ENCODE results near the gene NVL. TPM values are rescaled to one million over a fixed set of nuclear protein-coding genes. Genes with fewer than 3 reads are reported as not detected.

Gene NVL
- polyA plus RNA-seq, 1 donor: 26.8 TPM

DNA sequence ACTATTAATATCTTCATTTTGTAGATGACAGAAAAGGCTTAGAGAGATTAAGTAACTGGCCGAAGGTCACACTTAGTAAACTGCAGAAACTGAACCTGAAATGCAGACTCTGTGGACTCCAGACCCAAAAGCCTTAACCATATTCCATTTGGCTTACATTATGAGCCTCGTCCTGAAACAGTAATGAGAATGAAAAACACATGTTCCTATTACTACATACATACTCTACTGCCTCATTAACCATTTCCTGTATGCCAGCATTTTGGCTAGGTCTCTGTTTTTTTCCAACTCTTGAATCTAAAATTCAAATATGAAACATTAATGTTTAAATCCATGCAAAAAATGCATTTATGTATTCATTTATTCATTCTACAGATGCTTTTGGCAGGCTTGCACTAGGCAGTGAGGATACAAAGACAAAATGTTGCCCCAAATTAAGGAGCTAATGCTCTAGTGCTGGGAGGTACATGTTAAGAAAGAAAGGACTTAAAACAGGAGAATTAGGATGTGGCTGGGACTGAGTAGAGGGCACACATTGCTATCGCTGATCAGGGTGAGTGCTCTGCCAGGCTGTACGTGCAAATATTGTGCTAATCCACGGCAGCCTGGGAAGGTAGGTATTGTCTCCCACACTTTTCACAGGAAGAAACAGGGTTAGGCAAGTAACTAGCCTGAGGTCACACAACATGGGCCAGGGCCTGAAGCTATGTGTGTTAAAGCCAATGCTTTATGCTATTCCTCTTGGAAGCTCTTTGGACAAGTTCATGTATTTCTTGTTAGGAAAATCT is 133.0 kb downstream of the NVL start:
- DNase-seq: peak; percentile 77 to 91
- Histone ChIP-seq H3K27me3 (ENCODE audit: control insufficient read depth, insufficient read depth, low read length) (no peaks in the 10 kb centered on the region), H3K27ac (ENCODE audit: low read length) (peak overlapping the region; percentile 93), H3K9me3 (ENCODE audit: control insufficient read depth, low read depth, low read length) (no peaks in the 10 kb centered on the region), H3K4me3 (ENCODE audit: low read length) (no peak overlapping the region), H3K4me1 (ENCODE audit: control insufficient read depth, insufficient read depth, low read length) (peaks cover 28% of the 10 kb centered on the region), H3K36me3 (ENCODE audit: control insufficient read depth, insufficient read depth, low read length) (peaks cover 7% of the 10 kb centered on the region)
- WGBS (ENCODE audit: insufficient coverage, low lambda C conversion rate): no CpG with 5 or more reads among the region's 5 CpGs

DNA sequence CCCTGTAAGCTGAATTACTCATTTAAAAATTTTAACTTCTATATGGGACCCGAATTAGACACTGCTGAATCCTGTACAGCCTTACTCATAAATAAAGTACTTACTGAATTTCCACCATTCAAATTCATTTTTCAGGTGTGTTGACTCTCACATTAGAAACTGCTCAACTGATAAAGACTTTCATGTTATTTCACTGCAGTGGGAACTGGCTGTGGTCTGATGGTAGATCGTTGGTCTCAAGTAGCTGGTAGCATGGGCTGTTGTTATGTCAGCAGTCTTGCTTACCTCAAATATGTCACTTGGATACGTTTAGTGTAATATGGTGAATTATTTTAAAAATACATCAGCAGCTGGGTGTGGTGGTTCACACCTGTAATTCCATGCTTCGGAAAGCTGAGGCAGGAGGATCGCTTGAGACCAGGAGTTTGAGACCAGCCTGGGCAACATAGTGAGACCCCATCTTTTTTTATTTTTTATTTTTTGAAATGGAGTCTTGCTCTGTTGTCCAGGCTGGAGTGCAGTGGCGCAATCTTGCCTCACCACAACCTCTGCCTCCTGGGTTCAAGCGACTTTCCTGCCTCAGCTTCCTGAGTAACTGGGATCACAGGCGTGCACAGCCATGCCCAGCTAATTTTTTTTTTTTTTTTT is 136.5 kb downstream of the NVL start:
- no peaks in the 10 kb centered on the region for H3K9me3 ChIP-seq (ENCODE audit: control insufficient read depth, low read depth, low read length)
- no peak for DNase-seq
- H3K4me3 ChIP-seq (ENCODE audit: low read length): no peak overlapping the region
- peaks cover 18% of the 10 kb centered on the region for H3K36me3 ChIP-seq (ENCODE audit: control insufficient read depth, insufficient read depth, low read length)
- peaks cover 16% of the 10 kb centered on the region for H3K4me1 ChIP-seq (ENCODE audit: control insufficient read depth, insufficient read depth, low read length)
- H3K27me3 ChIP-seq (ENCODE audit: control insufficient read depth, insufficient read depth, low read length): no peaks in the 10 kb centered on the region
- no peak overlapping the region for H3K27ac ChIP-seq (ENCODE audit: low read length)
- WGBS (ENCODE audit: insufficient coverage, low lambda C conversion rate): 100% methylated on average over 1 of the region's 8 CpGs

DNA sequence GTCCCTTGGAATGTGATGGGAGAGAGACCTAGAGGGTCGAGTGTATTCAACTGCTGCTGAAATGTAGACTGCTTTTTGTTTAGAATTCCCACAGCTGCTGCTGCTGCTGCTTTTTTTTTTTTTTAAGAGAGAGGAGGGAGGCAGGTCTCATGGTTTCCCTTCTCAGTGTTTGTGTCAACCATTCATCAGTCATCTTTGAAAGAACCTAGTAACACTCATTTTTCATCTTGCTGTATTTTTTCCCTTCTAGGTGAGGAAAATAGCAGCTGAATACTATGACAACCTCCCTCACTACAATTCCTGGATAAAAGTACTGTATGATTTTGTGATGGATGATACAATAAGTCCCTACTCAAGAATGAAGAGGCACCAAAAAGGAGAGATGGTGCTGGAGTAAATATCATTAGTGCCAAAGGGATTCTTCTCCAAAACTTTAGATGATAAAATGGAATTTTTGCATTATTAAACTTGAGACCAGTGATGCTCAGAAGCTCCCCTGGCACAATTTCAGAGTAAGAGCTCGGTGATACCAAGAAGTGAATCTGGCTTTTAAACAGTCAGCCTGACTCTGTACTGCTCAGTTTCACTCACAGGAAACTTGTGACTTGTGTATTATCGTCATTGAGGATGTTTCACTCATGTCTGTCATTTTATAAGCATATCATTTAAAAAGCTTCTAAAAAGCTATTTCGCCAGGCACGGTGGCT is 137.7 kb downstream of the NVL start:
- Histone ChIP-seq H3K9me3 (ENCODE audit: control insufficient read depth, low read depth, low read length) (no peaks in the 10 kb centered on the region), H3K27me3 (ENCODE audit: control insufficient read depth, insufficient read depth, low read length) (no peaks in the 10 kb centered on the region), H3K27ac (ENCODE audit: low read length) (no peak overlapping the region), H3K4me1 (ENCODE audit: control insufficient read depth, insufficient read depth, low read length) (peaks cover 13% of the 10 kb centered on the region), H3K4me3 (ENCODE audit: low read length) (no peak overlapping the region), H3K36me3 (ENCODE audit: control insufficient read depth, insufficient read depth, low read length) (peaks cover 18% of the 10 kb centered on the region)
- WGBS (ENCODE audit: insufficient coverage, low lambda C conversion rate): 90% methylated on average over 2 of the region's 5 CpGs
- no peak for DNase-seq

DNA sequence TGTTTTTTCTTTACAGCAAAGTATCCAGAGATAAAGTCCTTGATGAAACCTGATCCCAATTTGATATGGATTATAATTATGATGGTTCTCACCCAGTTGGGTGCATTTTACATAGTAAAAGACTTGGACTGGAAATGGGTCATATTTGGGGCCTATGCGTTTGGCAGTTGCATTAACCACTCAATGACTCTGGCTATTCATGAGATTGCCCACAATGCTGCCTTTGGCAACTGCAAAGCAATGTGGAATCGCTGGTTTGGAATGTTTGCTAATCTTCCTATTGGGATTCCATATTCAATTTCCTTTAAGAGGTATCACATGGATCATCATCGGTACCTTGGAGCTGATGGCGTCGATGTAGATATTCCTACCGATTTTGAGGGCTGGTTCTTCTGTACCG is 140.4 kb downstream of the NVL start:
- 90% methylated on average over 2 of the region's 7 CpGs for WGBS (ENCODE audit: insufficient coverage, low lambda C conversion rate)
- no peaks in the 10 kb centered on the region for H3K27me3 ChIP-seq (ENCODE audit: control insufficient read depth, insufficient read depth, low read length)
- no peaks in the 10 kb centered on the region for H3K9me3 ChIP-seq (ENCODE audit: control insufficient read depth, low read depth, low read length)
- no peaks in the 10 kb centered on the region for H3K4me1 ChIP-seq (ENCODE audit: control insufficient read depth, insufficient read depth, low read length)
- peaks cover 18% of the 10 kb centered on the region for H3K36me3 ChIP-seq (ENCODE audit: control insufficient read depth, insufficient read depth, low read length)
- H3K4me3 ChIP-seq (ENCODE audit: low read length): no peak overlapping the region
- no peak for DNase-seq
- no peak overlapping the region for H3K27ac ChIP-seq (ENCODE audit: low read length)

DNA sequence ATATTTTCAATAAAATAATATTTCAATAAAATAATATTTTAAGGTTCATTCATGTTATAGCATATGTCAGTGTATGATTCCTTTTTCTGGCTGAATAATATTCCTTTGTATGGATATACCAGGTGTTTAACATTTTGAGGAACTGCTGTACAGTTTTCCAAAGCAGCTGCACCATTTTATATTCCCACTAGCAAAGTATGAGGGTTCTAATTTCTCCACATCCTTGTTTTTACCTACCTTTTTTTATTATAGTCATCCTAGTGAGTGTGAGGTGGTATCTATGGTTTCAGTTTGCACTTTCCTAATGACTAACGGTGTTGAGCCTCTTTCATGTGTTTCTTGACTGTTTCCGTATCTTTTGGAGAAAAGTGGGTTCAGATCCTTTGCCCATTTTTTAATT is 141.7 kb downstream of the NVL start:
- Histone ChIP-seq H3K4me3 (ENCODE audit: low read length) (no peak overlapping the region), H3K27me3 (ENCODE audit: control insufficient read depth, insufficient read depth, low read length) (no peaks in the 10 kb centered on the region), H3K9me3 (ENCODE audit: control insufficient read depth, low read depth, low read length) (no peaks in the 10 kb centered on the region), H3K36me3 (ENCODE audit: control insufficient read depth, insufficient read depth, low read length) (peaks cover 18% of the 10 kb centered on the region), H3K27ac (ENCODE audit: low read length) (no peak overlapping the region), H3K4me1 (ENCODE audit: control insufficient read depth, insufficient read depth, low read length) (peaks cover 4% of the 10 kb centered on the region)
- 84% methylated on average over 2 of the region's 2 CpGs for WGBS (ENCODE audit: insufficient coverage, low lambda C conversion rate)
- DNase-seq: no peak

DNA sequence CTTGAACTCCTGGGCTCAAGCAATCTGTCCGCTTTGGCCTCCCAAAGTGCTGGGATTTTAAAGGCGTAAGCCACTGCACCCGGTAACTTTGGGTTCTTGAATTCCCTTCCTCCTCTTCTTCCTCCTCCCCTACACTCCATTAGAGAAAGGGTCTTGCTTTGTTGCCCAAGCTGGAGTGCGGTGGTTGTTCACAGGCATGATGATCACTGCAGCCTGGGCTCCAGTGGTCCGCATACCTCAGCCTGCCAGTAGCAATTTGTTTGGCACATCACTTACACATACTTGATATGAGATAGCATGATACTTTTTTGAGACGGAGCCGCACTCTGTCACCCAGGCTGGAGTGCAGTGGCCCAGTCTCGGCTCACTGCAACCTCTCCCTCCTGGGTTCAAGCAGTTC is 144.8 kb downstream of the NVL start:
- no peak for DNase-seq
- Histone ChIP-seq H3K4me3 (ENCODE audit: low read length) (no peak overlapping the region), H3K9me3 (ENCODE audit: control insufficient read depth, low read depth, low read length) (no peaks in the 10 kb centered on the region), H3K36me3 (ENCODE audit: control insufficient read depth, insufficient read depth, low read length) (peaks cover 7% of the 10 kb centered on the region), H3K27me3 (ENCODE audit: control insufficient read depth, insufficient read depth, low read length) (no peaks in the 10 kb centered on the region), H3K27ac (ENCODE audit: low read length) (no peak overlapping the region), H3K4me1 (ENCODE audit: control insufficient read depth, insufficient read depth, low read length) (peaks cover 9% of the 10 kb centered on the region)
- WGBS (ENCODE audit: insufficient coverage, low lambda C conversion rate): 80% methylated on average over 1 of the region's 8 CpGs

DNA sequence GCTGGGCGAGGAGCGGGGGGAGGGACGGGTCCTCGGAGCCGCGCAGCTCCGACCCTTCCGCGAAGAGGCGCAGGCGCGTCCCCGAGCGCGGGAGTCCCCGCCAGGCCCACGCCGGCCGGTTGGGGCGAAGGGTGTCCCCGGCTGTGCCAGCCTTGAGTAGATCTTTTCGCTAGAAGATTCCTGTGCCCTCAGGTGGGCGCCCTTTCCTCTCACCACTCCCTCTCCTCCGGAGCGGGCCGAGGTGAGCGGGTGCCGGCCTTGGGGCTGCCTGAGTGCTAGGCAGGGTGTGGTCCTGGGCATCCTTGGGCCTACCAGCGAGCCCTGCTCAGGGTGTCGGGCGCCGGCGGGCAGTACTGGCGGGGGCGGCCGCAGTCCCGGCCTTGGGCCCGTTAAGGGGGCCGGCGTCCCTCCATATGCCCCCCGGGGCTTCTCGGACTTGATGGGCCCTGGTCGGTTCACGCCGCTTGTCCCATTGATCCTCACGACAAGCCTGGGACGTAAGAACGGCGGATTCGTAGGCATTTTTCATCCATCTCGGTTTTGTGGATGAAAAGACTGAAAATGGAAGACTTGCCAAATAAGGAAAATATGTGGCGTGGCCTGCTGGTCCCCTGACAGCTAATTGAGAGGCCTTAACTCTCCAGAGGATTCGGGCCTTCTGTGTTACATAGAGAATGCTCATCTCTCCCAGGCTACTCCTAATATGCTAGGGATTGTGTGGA is 146.2 kb downstream of the NVL start:
- Histone ChIP-seq H3K27me3 (ENCODE audit: control insufficient read depth, insufficient read depth, low read length) (no peaks in the 10 kb centered on the region), H3K36me3 (ENCODE audit: control insufficient read depth, insufficient read depth, low read length) (no peaks in the 10 kb centered on the region), H3K27ac (ENCODE audit: low read length) (peak overlapping the region; percentile 84), H3K9me3 (ENCODE audit: control insufficient read depth, low read depth, low read length) (no peaks in the 10 kb centered on the region), H3K4me1 (ENCODE audit: control insufficient read depth, insufficient read depth, low read length) (peaks cover 9% of the 10 kb centered on the region), H3K4me3 (ENCODE audit: low read length) (peak overlapping the region; percentile 83)
- WGBS (ENCODE audit: insufficient coverage, low lambda C conversion rate): no CpG with 5 or more reads among the region's 53 CpGs
- no peak for DNase-seq

DNA sequence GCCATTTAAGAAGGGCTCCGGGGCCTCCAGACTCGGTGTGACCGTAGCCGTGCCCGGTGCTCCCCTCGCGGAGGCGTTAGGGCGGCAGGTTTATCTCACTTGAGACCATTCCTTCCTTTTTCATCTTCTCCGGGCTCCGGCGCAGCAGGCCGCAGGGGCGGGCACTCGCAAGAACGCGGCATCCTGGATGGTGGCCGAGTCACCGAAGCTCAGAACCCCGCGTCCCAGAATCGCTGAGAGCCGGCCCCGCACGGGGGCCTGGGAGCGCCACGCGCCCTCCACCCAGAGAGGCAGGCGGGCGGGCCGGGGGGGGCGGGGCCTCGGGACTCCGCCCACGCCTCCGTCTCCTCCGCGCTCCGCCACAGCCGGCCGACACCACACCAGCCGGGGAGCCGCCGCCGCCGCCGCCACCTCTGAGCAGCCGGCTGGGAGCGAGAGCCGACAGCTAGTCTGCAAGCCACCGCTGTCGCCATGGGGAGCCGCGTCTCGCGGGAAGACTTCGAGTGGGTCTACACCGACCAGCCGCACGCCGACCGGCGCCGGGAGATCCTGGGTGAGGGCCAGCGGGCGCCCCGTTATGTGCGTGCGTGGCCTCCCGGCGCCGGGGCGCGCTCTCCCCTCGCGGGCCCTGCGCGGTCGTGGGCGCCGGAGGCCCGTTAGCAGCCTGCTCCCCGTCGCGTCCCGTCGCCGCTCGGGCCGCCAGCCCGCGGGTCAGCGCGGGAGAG is 146.9 kb downstream of the NVL start, which contains the start of gene DEGS1:
Gene DEGS1, plus strand, starts transcription at position 375 of the 725 bp plus-strand sequence. Its CDS starts 97 bp downstream, at position 472.
- no peaks in the 10 kb centered on the region for H3K36me3 ChIP-seq (ENCODE audit: control insufficient read depth, insufficient read depth, low read length)
- peaks cover 9% of the 10 kb centered on the region for H3K4me1 ChIP-seq (ENCODE audit: control insufficient read depth, insufficient read depth, low read length)
- no CpG with 5 or more reads among the region's 94 CpGs for WGBS (ENCODE audit: insufficient coverage, low lambda C conversion rate)
- H3K27ac ChIP-seq (ENCODE audit: low read length): peak within 1 kb of the TSS; percentile 100
- DNase-seq: peak; percentile 68 to 91
- no peaks in the 10 kb centered on the region for H3K9me3 ChIP-seq (ENCODE audit: control insufficient read depth, low read depth, low read length)
- H3K4me3 ChIP-seq (ENCODE audit: low read length): peak within 1 kb of the TSS; percentile 83
- no peaks in the 10 kb centered on the region for H3K27me3 ChIP-seq (ENCODE audit: control insufficient read depth, insufficient read depth, low read length)

DNA sequence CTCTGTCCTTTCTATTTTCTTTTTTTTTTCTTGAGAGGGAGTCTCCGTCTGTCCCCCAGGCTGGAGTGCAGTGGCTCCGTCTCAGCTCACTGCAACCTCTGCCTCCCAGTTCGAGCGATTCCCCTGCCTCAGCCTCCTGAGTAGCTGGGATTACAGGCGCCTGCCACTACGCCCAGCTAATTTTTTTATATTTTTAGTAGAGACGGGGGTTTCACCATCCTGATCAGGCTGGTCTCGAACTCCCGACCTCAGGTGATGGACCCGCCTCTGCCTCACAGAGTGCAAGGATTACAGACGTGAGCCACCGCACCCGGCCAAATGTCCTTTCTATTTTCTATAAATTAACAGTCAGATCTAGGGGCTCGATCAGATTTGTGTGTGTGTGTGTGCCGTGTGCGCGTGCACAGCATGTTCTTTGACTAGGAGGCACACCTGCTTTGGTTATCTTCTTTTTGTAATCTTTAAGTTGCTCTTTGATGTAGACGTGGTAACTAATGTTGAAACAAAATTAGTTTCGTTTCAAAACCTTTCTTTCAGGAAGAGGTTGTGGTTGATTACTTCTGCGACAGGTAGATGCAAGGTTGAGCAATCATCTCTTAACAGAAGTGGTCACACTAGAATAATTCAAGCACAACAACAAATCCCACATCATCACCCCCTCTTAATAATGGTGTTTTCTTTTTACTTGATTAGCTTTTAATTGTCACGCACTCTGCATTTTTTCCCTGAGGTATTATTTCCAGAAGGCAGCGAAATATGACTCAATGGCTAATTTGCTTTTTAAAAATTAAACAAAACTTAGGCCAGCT is 147.7 kb downstream of the NVL start:
- no peaks in the 10 kb centered on the region for H3K27me3 ChIP-seq (ENCODE audit: control insufficient read depth, insufficient read depth, low read length)
- peak overlapping the region; percentile 83 for H3K4me3 ChIP-seq (ENCODE audit: low read length)
- DNase-seq: peak; percentile 58 to 85

More for the DNA sequence above, 147.7 kb downstream of the NVL start:
- WGBS (ENCODE audit: insufficient coverage, low lambda C conversion rate): 0% methylated on average over 3 of the region's 22 CpGs
- Histone ChIP-seq H3K36me3 (ENCODE audit: control insufficient read depth, insufficient read depth, low read length) (no peaks in the 10 kb centered on the region), H3K27ac (ENCODE audit: low read length) (peak overlapping the region; percentile 100), H3K9me3 (ENCODE audit: control insufficient read depth, low read depth, low read length) (no peaks in the 10 kb centered on the region), H3K4me1 (ENCODE audit: control insufficient read depth, insufficient read depth, low read length) (peaks cover 9% of the 10 kb centered on the region)

Measured in large intestine (tissue), 3 donors.